PFSK-1 (cell line): ENCODE data around the gene NPHS1.

Experiments used
- REST ChIP-seq, 2 experiments: IDR thresholded peaks; 2 replicates each; pipeline versions ENCODE4 v1.6.1 to v1.8.0; 2011 to 2012; ENCODE audit warnings: low read depth in 2 of 2, low read length in 2 of 2, control low read depth in 1 of 2, inconsistent platforms in 1 of 2, mild to moderate bottlenecking in 1 of 2, moderate library complexity in 1 of 2; ENCODE audit not compliant: insufficient read depth in 1 of 2
- TAF1 ChIP-seq: IDR thresholded peaks from 2 replicates; pipeline ENCODE4 v1.6.1; 2012; ENCODE audit warnings: low read length, control low read depth, borderline replicate concordance; ENCODE audit not compliant: insufficient read depth

- TF ChIP-seq TAF1 (no peak), REST (IDR thresholded peaks at IDR 0.05; ENCODE audit: insufficient read depth in 1 of 2, low read depth in 2 of 2, low read length in 2 of 2) (no peak)
Observed at GRCh38 chr19:35852029-35852780, at the start of gene NPHS1.
